HL-60 (cell line): ENCODE results near the gene SKP2.

Experiments
- DNase-seq, 2 experiments: peaks; one replicate each; pipeline ENCODE4 v3.0.0-alpha.2; 2010 to 2020; ENCODE audit warnings: low read depth in 1 of 2, low spot score in 1 of 2
- H3K27ac ChIP-seq: fragments of 250-450 bp; sonication (Bioruptor Pico); replicated peaks from 2 replicates; pipeline ENCODE4 v1.5.1; 2020; ENCODE audit warnings: mild to moderate bottlenecking, moderate library complexity
- H3K27me3 ChIP-seq: fragments of 250-450 bp; sonication (Bioruptor Pico); 2 replicates; pipeline ENCODE4 v1.5.1; 2021; ENCODE audit warnings: mild to moderate bottlenecking, moderate library complexity; ENCODE audit not compliant: insufficient read depth, poor library complexity, severe bottlenecking
- H3K4me3 ChIP-seq: replicated peaks from 2 replicates; pipeline ENCODE4 v1.5.1; 2011; ENCODE audit warnings: mild to moderate bottlenecking, control low read depth, low read length; ENCODE audit not compliant: insufficient read depth
- GABPA ChIP-seq: IDR thresholded peaks from 2 replicates; pipeline ENCODE4 v1.6.1; 2012; ENCODE audit warnings: low read depth
- POLR2AphosphoS5 ChIP-seq: IDR thresholded peaks from 2 replicates; pipeline ENCODE4 v1.6.1; 2012; ENCODE audit warnings: low read depth
- SPI1 ChIP-seq: IDR thresholded peaks from 2 replicates; pipeline ENCODE4 v1.6.1; 2012; ENCODE audit warnings: low read depth, mild to moderate bottlenecking, borderline replicate concordance
- long read RNA-seq: library from polyadenylated mRNA; unstranded; transcript quantifications from one replicate; pipeline ENCODE4 v2.0.0, GENCODE V29; 2020
- TF ChIP-seq, protein P1 (sequence below): IDR thresholded peaks from 2 replicates; pipeline ENCODE4 v1.6.1; 2012; ENCODE audit warnings: low read depth; ENCODE audit not compliant: insufficient replicate concordance
- TF ChIP-seq, protein P2 (sequence below): IDR thresholded peaks from one replicate; pipeline ENCODE4 v1.5.1; 2011; ENCODE audit warnings: low read length, control low read depth, inconsistent platforms; ENCODE audit not compliant: insufficient read depth

The SKP2 gene
- long read RNA-seq, transcript SKP2-201 (10 exons, 1,537 nt), result major isoform, 72 of 117 reads
- long read RNA-seq, transcript SKP2-202 (10 exons, 3,759 nt), result minor isoform, 18 of 117 reads
- long read RNA-seq, partial matches to known transcripts, result 1 of 117 reads
- long read RNA-seq, other reads (novel, unspliced or antisense), result 26 of 117 reads

DNA sequence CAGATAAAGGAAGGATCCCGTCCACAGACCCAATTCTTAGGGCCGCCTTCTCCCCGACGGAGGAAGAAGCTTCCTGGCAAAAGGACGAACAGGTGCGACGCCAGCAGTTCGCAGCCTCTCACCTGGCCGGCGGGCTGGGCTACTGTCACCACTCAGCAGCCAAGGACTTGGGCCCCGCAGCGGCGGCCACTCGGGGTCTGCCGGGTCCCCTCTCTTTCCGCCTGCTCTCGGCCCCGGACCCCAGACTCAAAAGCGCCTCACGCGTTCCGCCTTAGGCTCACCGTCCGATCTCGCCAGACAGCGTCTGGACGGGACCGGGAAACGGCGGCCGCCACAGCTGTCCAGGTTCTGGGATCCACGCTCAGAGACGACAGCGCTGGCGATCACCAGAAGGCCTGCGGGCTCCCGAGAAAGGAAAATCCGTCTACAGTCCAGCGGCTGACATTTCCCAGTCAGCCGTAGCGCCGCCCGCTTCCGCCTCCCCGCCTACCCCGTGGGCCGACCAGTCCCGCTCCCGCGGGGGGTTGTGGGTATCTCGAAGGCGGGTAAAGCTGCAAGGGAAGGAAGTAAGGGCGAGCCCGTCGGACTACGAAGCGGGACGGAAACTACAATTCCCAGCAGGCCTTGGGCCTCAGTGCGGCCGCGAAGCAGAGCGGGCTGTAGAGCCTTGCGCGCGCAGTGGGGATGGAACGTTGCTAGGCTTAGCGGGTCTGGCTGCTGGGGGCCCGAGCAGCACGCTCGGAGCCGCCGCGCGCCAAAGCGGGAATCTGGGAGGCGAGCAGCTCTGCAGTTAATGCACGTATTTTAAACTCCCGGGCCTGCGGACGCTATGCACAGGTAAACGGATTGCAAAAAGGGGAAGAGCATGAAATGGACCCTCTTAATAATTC is at the start of gene SKP2, which contains the start of gene LMBRD2:
Gene SKP2, plus strand, starts transcription at position 678 of the 890 bp plus-strand sequence. Its CDS starts 152 bp downstream, at position 830.
Gene LMBRD2, minus strand, starts transcription at position 454 of the 890 bp plus-strand sequence. CDS start 8,538 bp downstream, outside the sequence.
- DNase-seq, result peak; percentile 90 to 99
- Histone ChIP-seq H3K27ac (peak within 1 kb of the TSS; percentile 87), H3K4me3 (peak within 1 kb of the TSS; percentile 89), H3K27me3 (no peaks in the 10 kb centered on the region)
- TF ChIP-seq SPI1, result peak; percentile 67; the same call in 1 of the 2 replicates
- TF ChIP-seq, protein P1, sequence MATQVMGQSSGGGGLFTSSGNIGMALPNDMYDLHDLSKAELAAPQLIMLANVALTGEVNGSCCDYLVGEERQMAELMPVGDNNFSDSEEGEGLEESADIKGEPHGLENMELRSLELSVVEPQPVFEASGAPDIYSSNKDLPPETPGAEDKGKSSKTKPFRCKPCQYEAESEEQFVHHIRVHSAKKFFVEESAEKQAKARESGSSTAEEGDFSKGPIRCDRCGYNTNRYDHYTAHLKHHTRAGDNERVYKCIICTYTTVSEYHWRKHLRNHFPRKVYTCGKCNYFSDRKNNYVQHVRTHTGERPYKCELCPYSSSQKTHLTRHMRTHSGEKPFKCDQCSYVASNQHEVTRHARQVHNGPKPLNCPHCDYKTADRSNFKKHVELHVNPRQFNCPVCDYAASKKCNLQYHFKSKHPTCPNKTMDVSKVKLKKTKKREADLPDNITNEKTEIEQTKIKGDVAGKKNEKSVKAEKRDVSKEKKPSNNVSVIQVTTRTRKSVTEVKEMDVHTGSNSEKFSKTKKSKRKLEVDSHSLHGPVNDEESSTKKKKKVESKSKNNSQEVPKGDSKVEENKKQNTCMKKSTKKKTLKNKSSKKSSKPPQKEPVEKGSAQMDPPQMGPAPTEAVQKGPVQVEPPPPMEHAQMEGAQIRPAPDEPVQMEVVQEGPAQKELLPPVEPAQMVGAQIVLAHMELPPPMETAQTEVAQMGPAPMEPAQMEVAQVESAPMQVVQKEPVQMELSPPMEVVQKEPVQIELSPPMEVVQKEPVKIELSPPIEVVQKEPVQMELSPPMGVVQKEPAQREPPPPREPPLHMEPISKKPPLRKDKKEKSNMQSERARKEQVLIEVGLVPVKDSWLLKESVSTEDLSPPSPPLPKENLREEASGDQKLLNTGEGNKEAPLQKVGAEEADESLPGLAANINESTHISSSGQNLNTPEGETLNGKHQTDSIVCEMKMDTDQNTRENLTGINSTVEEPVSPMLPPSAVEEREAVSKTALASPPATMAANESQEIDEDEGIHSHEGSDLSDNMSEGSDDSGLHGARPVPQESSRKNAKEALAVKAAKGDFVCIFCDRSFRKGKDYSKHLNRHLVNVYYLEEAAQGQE, result no peak
- peak; percentile 74; the same call in 1 of the 2 replicates for TF ChIP-seq POLR2AphosphoS5
- peak; percentile 43; the same call in 1 of the 2 replicates for TF ChIP-seq GABPA
- TF ChIP-seq, protein P2, sequence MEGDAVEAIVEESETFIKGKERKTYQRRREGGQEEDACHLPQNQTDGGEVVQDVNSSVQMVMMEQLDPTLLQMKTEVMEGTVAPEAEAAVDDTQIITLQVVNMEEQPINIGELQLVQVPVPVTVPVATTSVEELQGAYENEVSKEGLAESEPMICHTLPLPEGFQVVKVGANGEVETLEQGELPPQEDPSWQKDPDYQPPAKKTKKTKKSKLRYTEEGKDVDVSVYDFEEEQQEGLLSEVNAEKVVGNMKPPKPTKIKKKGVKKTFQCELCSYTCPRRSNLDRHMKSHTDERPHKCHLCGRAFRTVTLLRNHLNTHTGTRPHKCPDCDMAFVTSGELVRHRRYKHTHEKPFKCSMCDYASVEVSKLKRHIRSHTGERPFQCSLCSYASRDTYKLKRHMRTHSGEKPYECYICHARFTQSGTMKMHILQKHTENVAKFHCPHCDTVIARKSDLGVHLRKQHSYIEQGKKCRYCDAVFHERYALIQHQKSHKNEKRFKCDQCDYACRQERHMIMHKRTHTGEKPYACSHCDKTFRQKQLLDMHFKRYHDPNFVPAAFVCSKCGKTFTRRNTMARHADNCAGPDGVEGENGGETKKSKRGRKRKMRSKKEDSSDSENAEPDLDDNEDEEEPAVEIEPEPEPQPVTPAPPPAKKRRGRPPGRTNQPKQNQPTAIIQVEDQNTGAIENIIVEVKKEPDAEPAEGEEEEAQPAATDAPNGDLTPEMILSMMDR, result no peak

DNA sequence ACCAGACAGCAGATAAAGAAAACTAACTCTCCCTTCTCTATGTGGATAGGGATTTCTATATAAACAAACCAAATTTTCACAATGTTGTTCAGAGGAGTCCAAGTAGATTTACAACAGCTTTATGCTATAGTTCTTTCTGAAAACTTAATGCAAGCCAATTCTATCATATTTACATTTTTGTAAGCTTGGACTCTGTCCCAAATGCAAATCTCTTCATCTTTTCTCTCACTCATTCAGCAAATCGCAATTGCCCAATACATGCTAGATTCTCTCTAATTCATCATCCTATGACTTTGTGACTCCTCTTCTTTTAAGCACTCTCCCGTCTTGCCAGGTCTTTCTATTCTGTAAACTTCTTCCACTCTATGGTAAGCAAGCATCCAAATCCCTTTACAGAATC is 46.1 kb upstream of the SKP2 start:
- no peak overlapping the region for H3K27ac ChIP-seq
- TF ChIP-seq POLR2AphosphoS5, result no peak
- TF ChIP-seq GABPA, result no peak
- TF ChIP-seq, protein P1, result no peak

DNA sequence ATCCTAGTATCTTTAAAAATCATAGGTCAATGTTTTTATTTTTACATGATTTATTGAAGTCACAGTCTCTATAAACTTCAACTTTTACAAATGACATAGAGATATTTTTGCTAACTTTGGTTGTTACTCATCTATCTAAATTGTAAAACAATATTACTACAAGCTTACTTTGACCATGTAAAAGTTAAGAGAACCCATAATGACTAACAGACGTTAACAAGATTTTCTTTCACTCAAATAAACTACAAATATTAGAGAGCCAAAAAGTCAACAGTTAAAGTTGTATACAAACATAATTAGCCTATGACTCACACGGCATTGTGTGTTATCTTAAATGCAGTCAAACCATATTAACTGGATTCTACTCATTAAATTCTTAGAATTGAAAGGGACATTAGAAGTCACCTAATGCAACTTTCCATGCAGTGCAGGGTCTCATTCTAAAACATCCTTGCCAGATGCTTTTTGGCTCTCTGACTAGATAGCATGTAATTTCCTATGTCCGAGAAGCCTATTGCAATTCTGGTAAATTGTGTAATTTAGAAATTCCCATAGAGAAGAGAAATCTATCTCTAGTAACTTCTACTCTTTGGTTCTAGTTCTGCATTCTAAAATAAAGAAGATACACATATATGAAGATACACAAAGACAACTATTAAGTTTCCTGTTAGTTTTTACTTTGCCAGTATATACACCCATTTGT is 43.0 kb upstream of the SKP2 start:
- DNase-seq, result no peak
- TF ChIP-seq, protein P2, result no peak
- TF ChIP-seq, protein P1, result no peak
- no peak for TF ChIP-seq GABPA
- no peak for TF ChIP-seq SPI1
- Histone ChIP-seq H3K27me3 (no peaks in the 10 kb centered on the region), H3K27ac (no peak overlapping the region), H3K4me3 (no peak overlapping the region)

More for the DNA sequence above, 46.1 kb upstream of the SKP2 start:
- H3K27me3 ChIP-seq, result no peaks in the 10 kb centered on the region
- no peak overlapping the region for H3K4me3 ChIP-seq
- DNase-seq, result no peak
